Suprapubic skin (tissue), 4 donors: Measurements from ENCODE around the gene PEX10.

Experiments
- CTCF ChIP-seq, 2 donors: fragments of 200-600 bp in 1 of 2; fragments of 450-650 bp in 1 of 2; sonication (generic) in 1 of 2; IDR thresholded peaks; one replicate each; pipeline ENCODE4 v1.5.1; 2016 to 2019; ENCODE audit warnings: antibody characterized with exemption in 2 of 2, mild to moderate bottlenecking in 1 of 2, moderate library complexity in 1 of 2
- POLR2A ChIP-seq, 2 donors: fragments of 450-650 bp; IDR thresholded peaks; one replicate each; pipeline ENCODE4 v1.6.1; 2017; ENCODE audit warnings: antibody characterized with exemption in 2 of 2, mild to moderate bottlenecking in 2 of 2, moderate library complexity in 2 of 2
- POLR2AphosphoS5 ChIP-seq, 3 donors: sonication (generic); formaldehyde crosslinking; IDR thresholded peaks; one replicate each; pipeline ENCODE4 v1.6.1; 2017; ENCODE audit warnings: antibody characterized with exemption in 3 of 3

GRCh38 chr1:2438641-2439040, 26.3 kb upstream of the PEX10 start:
- TF ChIP-seq POLR2A (IDR thresholded peaks at IDR 0.05) = no peak
- no peak for TF ChIP-seq CTCF (IDR thresholded peaks at IDR 0.05)
- TF ChIP-seq POLR2AphosphoS5 (IDR thresholded peaks at IDR 0.05) = no peak
